Fibroblast of lung (primary cell): ENCODE results near the gene GPX1. TPM values are rescaled to one million over a fixed set of nuclear protein-coding genes. Genes with fewer than 3 reads are reported as not detected.
"Not testable (repeated sequence)": the region's sequence is repeated elsewhere in the genome, so short reads cannot be mapped to it uniquely, and the experiment has no call there.

Experiments
- DNase-seq, 2 donors: peaks; one replicate each; pipeline versions ENCODE4 v3.0.0 to v3.0.0-alpha.2; 2010; ENCODE audit warnings: low read depth in 2 of 2
- H2AFZ ChIP-seq: 2 replicates; pipeline ENCODE4 v1.5.1; 2012; ENCODE audit warnings: low read length, control low read depth, inconsistent platforms
- H3K27ac ChIP-seq: 2 replicates; pipeline ENCODE4 v1.5.1; 2011; ENCODE audit warnings: low read length, control low read depth; ENCODE audit not compliant: insufficient read depth
- H3K27me3 ChIP-seq: 2 replicates; pipeline ENCODE4 v1.5.1; 2011; ENCODE audit warnings: mild to moderate bottlenecking, low read length; ENCODE audit not compliant: control insufficient read depth, insufficient read depth
- H3K36me3 ChIP-seq: 2 replicates; pipeline ENCODE4 v1.5.1; 2011; ENCODE audit warnings: low read length; ENCODE audit not compliant: control insufficient read depth, insufficient read depth
- H3K4me1 ChIP-seq: 2 replicates; pipeline ENCODE4 v1.5.1; 2011; ENCODE audit warnings: low read length; ENCODE audit not compliant: control insufficient read depth, insufficient read depth; ENCODE audit errors: extremely low read depth
- H3K4me2 ChIP-seq: 2 replicates; pipeline ENCODE4 v1.5.1; 2011; ENCODE audit warnings: low read length, control low read depth; ENCODE audit not compliant: insufficient read depth; ENCODE audit errors: extremely low read depth
- H3K4me3 ChIP-seq, 4 experiments: fragments of 200-600 bp in 1 of 4; sonication (generic) in 1 of 4; replicated peaks in 1 of 4; 2 replicates each; pipeline ENCODE4 v1.5.1; 2011 to 2016; ENCODE audit warnings: low read length in 4 of 4, low read depth in 3 of 4, mild to moderate bottlenecking in 3 of 4, control low read depth in 2 of 4, inconsistent platforms in 1 of 4, mixed read lengths in 1 of 4; ENCODE audit not compliant: insufficient read depth in 1 of 4; ENCODE audit errors: control extremely low read depth in 1 of 4
- H3K79me2 ChIP-seq: 2 replicates; pipeline ENCODE4 v1.5.1; 2012; ENCODE audit warnings: mild to moderate bottlenecking, low read length, inconsistent platforms; ENCODE audit not compliant: control insufficient read depth, insufficient read depth
- H3K9ac ChIP-seq: 2 replicates; pipeline ENCODE4 v1.5.1; 2011; ENCODE audit warnings: mild to moderate bottlenecking, low read length, control low read depth; ENCODE audit not compliant: insufficient read depth
- H3K9me3 ChIP-seq: 2 replicates; pipeline ENCODE4 v1.5.1; 2012; ENCODE audit warnings: low read depth, low read length; ENCODE audit not compliant: control insufficient read depth, insufficient read depth
- H4K20me1 ChIP-seq: 2 replicates; pipeline ENCODE4 v1.5.1; 2011; ENCODE audit warnings: low read length; ENCODE audit not compliant: control insufficient read depth, insufficient read depth; ENCODE audit errors: extremely low read depth
- EZH2 ChIP-seq: IDR thresholded peaks from 2 replicates; pipeline ENCODE4 v1.5.1; 2012; ENCODE audit warnings: low read length, control low read depth, mild to moderate bottlenecking; ENCODE audit errors: missing control alignments
- polyA plus RNA-seq, 2 donors: library from polyadenylated mRNA; depleted of rRNA in 1 of 2; stranded (reverse) in 1 of 2; unstranded in 1 of 2; fragments of >200 nt; gene quantifications; 2 replicates each; pipeline ENCODE4 v1.2.1, GENCODE V29; 2011 to 2012; ENCODE audit warnings: missing spikeins in 1 of 2
- total RNA-seq: library from RNA; depleted of rRNA; stranded (reverse); fragments of >200 nt; gene quantifications from 2 replicates; pipeline ENCODE4 v1.2.1, GENCODE V29; 2014
- TF ChIP-seq, protein P1 (sequence below), 2 donors: IDR thresholded peaks in 1 of 2; conservative IDR thresholded peaks in 1 of 2; 1 replicate in 1 of 2; 2 replicates in 1 of 2; pipeline ENCODE4 v1.5.1; 2011 to 2012; ENCODE audit warnings: low read length in 2 of 2, control low read depth in 1 of 2, inconsistent platforms in 1 of 2, low read depth in 1 of 2, mild to moderate bottlenecking in 1 of 2

The GPX1 gene
- total and polyA plus RNA-seq, 2 donors (not counting 1 experiment from before 2014, with no cell fraction given) = 227 to 456 TPM

DNA sequence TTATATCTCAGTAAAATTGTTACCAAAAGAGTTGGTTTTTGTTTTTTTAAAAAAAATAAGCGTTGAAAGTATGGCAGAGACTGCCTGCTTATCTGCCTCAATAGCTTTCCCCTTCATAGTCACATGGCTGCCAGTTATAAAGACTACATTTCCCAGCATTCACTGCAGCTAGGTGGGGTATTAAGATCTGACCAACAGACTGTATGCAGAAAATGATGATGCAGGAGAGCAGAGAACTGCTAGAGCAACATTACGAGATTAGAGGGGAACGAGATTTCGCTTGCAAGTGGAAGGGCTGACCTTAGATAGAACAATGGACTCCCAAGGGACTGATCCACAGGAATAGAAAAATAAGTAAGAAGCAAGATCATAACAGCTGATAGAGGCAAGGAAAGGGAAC lies 39.3 kb upstream of the GPX1 start:
- Histone ChIP-seq H3K79me2 (peaks cover 94% of the 10 kb centered on the region), H3K27me3 (no peaks in the 10 kb centered on the region), H3K9ac (no peak overlapping the region), H3K4me3 (no peak overlapping the region), H4K20me1 (peaks cover 3% of the 10 kb centered on the region), H2AFZ (no peak overlapping the region), H3K36me3 (peaks cover 1% of the 10 kb centered on the region), H3K27ac (no peak overlapping the region), H3K9me3 (no peaks in the 10 kb centered on the region), H3K4me2 (no peak overlapping the region), H3K4me1 (no peaks in the 10 kb centered on the region)
- TF ChIP-seq, protein P1, sequence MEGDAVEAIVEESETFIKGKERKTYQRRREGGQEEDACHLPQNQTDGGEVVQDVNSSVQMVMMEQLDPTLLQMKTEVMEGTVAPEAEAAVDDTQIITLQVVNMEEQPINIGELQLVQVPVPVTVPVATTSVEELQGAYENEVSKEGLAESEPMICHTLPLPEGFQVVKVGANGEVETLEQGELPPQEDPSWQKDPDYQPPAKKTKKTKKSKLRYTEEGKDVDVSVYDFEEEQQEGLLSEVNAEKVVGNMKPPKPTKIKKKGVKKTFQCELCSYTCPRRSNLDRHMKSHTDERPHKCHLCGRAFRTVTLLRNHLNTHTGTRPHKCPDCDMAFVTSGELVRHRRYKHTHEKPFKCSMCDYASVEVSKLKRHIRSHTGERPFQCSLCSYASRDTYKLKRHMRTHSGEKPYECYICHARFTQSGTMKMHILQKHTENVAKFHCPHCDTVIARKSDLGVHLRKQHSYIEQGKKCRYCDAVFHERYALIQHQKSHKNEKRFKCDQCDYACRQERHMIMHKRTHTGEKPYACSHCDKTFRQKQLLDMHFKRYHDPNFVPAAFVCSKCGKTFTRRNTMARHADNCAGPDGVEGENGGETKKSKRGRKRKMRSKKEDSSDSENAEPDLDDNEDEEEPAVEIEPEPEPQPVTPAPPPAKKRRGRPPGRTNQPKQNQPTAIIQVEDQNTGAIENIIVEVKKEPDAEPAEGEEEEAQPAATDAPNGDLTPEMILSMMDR (conservative IDR thresholded peaks at IDR 0.05 in 1 of 2, IDR thresholded peaks at IDR 0.05 in 1 of 2; ENCODE audit: low read depth in 1 of 2, low read length in 2 of 2) = no peak
- TF ChIP-seq EZH2 = no peak
- peak in 1 of 2 donors; percentile 24 for DNase-seq

DNA sequence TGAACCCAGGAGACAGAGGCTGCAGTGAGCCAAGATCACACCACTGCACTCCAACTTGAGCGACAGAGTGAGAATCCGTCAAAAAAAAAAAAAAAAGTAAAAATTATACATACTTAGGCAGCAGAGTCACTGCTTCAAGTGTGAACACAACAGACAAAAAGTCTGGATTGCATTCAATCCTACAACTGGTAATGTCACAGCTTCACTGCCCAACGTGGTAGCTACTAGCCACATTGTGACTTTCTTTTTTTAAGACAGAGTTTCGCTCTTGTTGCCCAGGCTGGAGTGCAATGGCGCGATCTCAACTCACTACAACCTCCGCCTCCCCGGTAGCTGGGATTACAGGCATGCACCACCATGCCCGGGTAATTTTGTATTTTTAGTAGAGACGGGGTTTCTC lies 33.2 kb upstream of the GPX1 start:
- not testable (repeated sequence) for H3K9me3 ChIP-seq, H3K36me3 ChIP-seq, H2AFZ ChIP-seq, H3K27ac ChIP-seq, H3K9ac ChIP-seq, H3K27me3 ChIP-seq, DNase-seq, H3K4me2 ChIP-seq, H4K20me1 ChIP-seq, H3K4me1 ChIP-seq, H3K4me3 ChIP-seq
- peaks cover 95% of the 10 kb centered on the region for H3K79me2 ChIP-seq

DNA sequence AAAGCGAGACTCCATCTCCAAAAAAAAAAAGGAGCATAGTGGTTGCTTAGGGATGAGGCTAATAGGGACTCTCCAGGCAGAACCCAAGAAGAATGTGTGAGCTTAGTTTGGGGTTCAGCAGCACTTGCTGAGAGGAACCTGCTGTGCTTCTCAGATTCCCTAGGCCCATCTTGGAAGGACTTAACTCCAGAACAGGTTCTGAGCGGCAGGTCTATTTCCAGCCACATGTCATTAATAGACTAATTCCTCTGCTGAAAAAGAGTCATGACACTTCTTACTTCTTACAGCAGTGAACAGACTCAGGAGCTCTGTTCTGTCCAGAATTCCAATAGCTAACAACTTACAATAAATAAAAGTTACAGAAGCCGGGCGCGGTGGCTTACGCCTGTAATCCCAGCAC lies 31.1 kb upstream of the GPX1 start:
- no peak overlapping the region for H3K27ac ChIP-seq
- no peaks in the 10 kb centered on the region for H3K27me3 ChIP-seq
- H4K20me1 ChIP-seq = peaks cover 5% of the 10 kb centered on the region
- H3K79me2 ChIP-seq = peaks cover 95% of the 10 kb centered on the region
- no peak overlapping the region for H3K9ac ChIP-seq
- no peak overlapping the region for H3K4me3 ChIP-seq
- peaks cover 2% of the 10 kb centered on the region for H3K4me1 ChIP-seq
- H3K4me2 ChIP-seq = no peak overlapping the region
- DNase-seq = no peak
- TF ChIP-seq, protein P1 (conservative IDR thresholded peaks at IDR 0.05 in 1 of 2, IDR thresholded peaks at IDR 0.05 in 1 of 2; ENCODE audit: low read depth in 1 of 2, low read length in 2 of 2) = no peak
- TF ChIP-seq EZH2 = no peak
- H2AFZ ChIP-seq = no peak overlapping the region
- no peaks in the 10 kb centered on the region for H3K36me3 ChIP-seq
- no peaks in the 10 kb centered on the region for H3K9me3 ChIP-seq
